Measurements from ENCODE around the gene HSD11B1. TPM values are rescaled to one million over a fixed set of nuclear protein-coding genes. Genes with fewer than 3 reads are reported as not detected.

The HSD11B1 gene
- total RNA-seq, 4 donors from 2014 or later: 4.2 to 8.6 (median 5.8) TPM; not detected in 1

GRCh38 chr1:209678981-209679539 is 25.6 kb upstream of the HSD11B1 start:
- DNase-seq: no peak
- Histone ChIP-seq H3K9me3 (no peaks in the 10 kb centered on the region), H3K36me3 (no peaks in the 10 kb centered on the region), H3K27me3 (no peaks in the 10 kb centered on the region), H3K27ac (no peak overlapping the region), H3K4me3 (no peak overlapping the region), H3K4me1 (peaks cover 0 to 15% (median 3%) of the 10 kb centered on the region in 4 donors)
- TF ChIP-seq CTCF (IDR thresholded peaks at IDR 0.05) (no peak), POLR2A (IDR thresholded peaks at IDR 0.05) (no peak)

DNA sequence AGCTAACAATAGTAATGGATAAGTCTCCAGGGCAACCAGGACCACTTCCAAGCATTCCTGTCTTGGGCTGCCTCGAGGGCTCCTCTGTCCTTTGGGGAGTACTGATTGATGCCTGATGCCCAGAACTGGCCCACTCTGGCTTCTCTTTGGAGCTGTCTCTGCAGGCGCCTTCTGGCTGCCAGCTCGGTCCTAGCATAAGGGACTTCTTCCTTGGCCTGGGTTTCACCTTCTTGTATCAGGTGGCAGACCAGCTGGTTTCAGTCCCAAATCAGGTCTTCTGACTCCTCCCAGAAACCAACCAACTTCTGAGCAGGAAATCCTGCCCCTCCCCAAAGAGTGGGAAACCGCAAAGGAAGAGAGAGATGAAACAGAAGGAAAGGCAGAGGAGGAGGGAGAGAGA is 18.8 kb upstream of the HSD11B1 start:
- no peak overlapping the region for H3K27ac ChIP-seq
- H3K36me3 ChIP-seq: no peaks in the 10 kb centered on the region
- no peak for TF ChIP-seq POLR2A (IDR thresholded peaks at IDR 0.05)
- TF ChIP-seq CTCF (IDR thresholded peaks at IDR 0.05): no peak
- no peaks in the 10 kb centered on the region for H3K4me1 ChIP-seq
- no peaks in the 10 kb centered on the region for H3K27me3 ChIP-seq
- no peaks in the 10 kb centered on the region for H3K9me3 ChIP-seq
- H3K4me3 ChIP-seq: no peak overlapping the region
- DNase-seq: no peak

DNA sequence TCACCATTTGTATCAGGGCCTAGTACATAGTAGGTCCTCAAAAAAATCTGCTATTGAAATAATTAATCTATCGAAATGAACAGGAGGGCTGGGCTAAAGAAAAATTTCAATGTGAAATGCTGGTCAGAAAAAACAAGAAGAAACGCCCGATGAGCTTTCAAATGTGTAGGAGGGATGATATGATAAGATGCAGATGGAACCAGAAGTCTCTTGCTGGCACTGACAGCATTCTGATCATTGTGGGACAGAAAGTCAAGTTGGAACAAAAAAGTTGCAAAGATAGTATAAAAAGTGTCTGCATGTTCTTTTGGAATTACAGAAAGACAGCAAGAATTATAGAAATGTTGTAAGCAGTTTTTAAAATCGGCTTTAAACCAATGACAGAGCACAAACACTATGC is 18.3 kb upstream of the HSD11B1 start:
- no peak for DNase-seq
- no peak overlapping the region for H3K4me3 ChIP-seq
- TF ChIP-seq POLR2A (IDR thresholded peaks at IDR 0.05) (no peak), CTCF (IDR thresholded peaks at IDR 0.05) (no peak)
- no peaks in the 10 kb centered on the region for H3K36me3 ChIP-seq
- H3K4me1 ChIP-seq: no peaks in the 10 kb centered on the region
- H3K27me3 ChIP-seq: no peaks in the 10 kb centered on the region
- H3K9me3 ChIP-seq: no peaks in the 10 kb centered on the region
- H3K27ac ChIP-seq: no peak overlapping the region

- TF ChIP-seq POLR2A (IDR thresholded peaks at IDR 0.05) (no peak), CTCF (IDR thresholded peaks at IDR 0.05) (no peak)
- Histone ChIP-seq H3K4me1 (no peaks in the 10 kb centered on the region), H3K27me3 (no peaks in the 10 kb centered on the region)
Observed at GRCh38 chr1:209688746-209689234, 15.9 kb upstream of the HSD11B1 start.

GRCh38 chr1:209689477-209689876 is 15.2 kb upstream of the HSD11B1 start:
- no peak overlapping the region for H3K27ac ChIP-seq
- H3K4me3 ChIP-seq: no peak overlapping the region
- DNase-seq: peak in 1 of 3 donors; percentile 59
- no peaks in the 10 kb centered on the region for H3K9me3 ChIP-seq
- TF ChIP-seq CTCF (IDR thresholded peaks at IDR 0.05): no peak
- TF ChIP-seq POLR2A (IDR thresholded peaks at IDR 0.05): no peak
- no peaks in the 10 kb centered on the region for H3K36me3 ChIP-seq
- no peaks in the 10 kb centered on the region for H3K4me1 ChIP-seq
- no peaks in the 10 kb centered on the region for H3K27me3 ChIP-seq

More at GRCh38 chr1:209688746-209689234, 15.9 kb upstream of the HSD11B1 start:
- Histone ChIP-seq H3K27ac (no peak overlapping the region), H3K9me3 (no peaks in the 10 kb centered on the region), H3K36me3 (no peaks in the 10 kb centered on the region), H3K4me3 (no peak overlapping the region)
- no peak for DNase-seq

Data from Peyer's patch (tissue), 4 donors.